Trophoblast cell (in vitro differentiated cells and primary cell): ENCODE data around the gene HPS3. TPM values are rescaled to one million over a fixed set of nuclear protein-coding genes. Genes with fewer than 3 reads are reported as not detected.

Experiments
- DNase-seq, 2 donors: peaks; one replicate each; pipeline ENCODE4 v3.0.0-alpha.2; 2016
- H2AFZ ChIP-seq: 2 replicates; pipeline ENCODE4 v1.6.1; 2013; ENCODE audit warnings: low read length, moderate library complexity, mild to moderate bottlenecking; ENCODE audit not compliant: insufficient read depth, poor library complexity
- H2AK5ac ChIP-seq: 2 replicates; pipeline ENCODE4 v1.6.1; 2013; ENCODE audit warnings: mild to moderate bottlenecking, low read length
- H2BK120ac ChIP-seq: 2 replicates; pipeline ENCODE4 v1.6.1; 2013; ENCODE audit warnings: low read length, mild to moderate bottlenecking, moderate library complexity; ENCODE audit not compliant: insufficient read depth, poor library complexity
- H2BK12ac ChIP-seq: 2 replicates; pipeline ENCODE4 v1.6.1; 2013; ENCODE audit warnings: mild to moderate bottlenecking, low read length, moderate library complexity
- H2BK5ac ChIP-seq: 2 replicates; pipeline ENCODE4 v1.6.1; 2013; ENCODE audit warnings: low read length, low read depth, moderate library complexity, mild to moderate bottlenecking; ENCODE audit not compliant: poor library complexity
- H3K14ac ChIP-seq: 2 replicates; pipeline ENCODE4 v1.6.1; 2013; ENCODE audit warnings: mild to moderate bottlenecking, low read length
- H3K18ac ChIP-seq: 2 replicates; pipeline ENCODE4 v1.6.1; 2013; ENCODE audit warnings: mild to moderate bottlenecking, low read length
- H3K23ac ChIP-seq: 2 replicates; pipeline ENCODE4 v1.6.1; 2013; ENCODE audit warnings: low read length
- H3K27ac ChIP-seq: 2 replicates; pipeline ENCODE4 v1.5.1; 2013; ENCODE audit warnings: low read depth, mild to moderate bottlenecking, inconsistent platforms, low read length, moderate library complexity
- H3K27me3 ChIP-seq: 2 replicates; pipeline ENCODE4 v1.6.1; 2013; ENCODE audit warnings: inconsistent platforms, mild to moderate bottlenecking, low read length, moderate library complexity; ENCODE audit not compliant: insufficient read depth
- H3K36me3 ChIP-seq, 2 experiments: 1 replicate in 1 of 2; 2 replicates in 1 of 2; pipeline ENCODE4 v1.6.1; 2013; ENCODE audit warnings: low read length in 2 of 2, mild to moderate bottlenecking in 2 of 2, moderate library complexity in 1 of 2; ENCODE audit not compliant: insufficient read depth in 2 of 2, control insufficient read depth in 1 of 2
- H3K4ac ChIP-seq: 2 replicates; pipeline ENCODE4 v1.6.1; 2013; ENCODE audit warnings: low read depth, mild to moderate bottlenecking, low read length, moderate library complexity
- H3K4me1 ChIP-seq, 2 experiments: 1 replicate in 1 of 2; 2 replicates in 1 of 2; pipeline ENCODE4 v1.6.1; 2013; ENCODE audit warnings: low read length in 2 of 2, mild to moderate bottlenecking in 2 of 2, moderate library complexity in 1 of 2; ENCODE audit not compliant: insufficient read depth in 2 of 2, control insufficient read depth in 1 of 2
- H3K4me2 ChIP-seq: 2 replicates; pipeline ENCODE4 v1.6.1; 2013; ENCODE audit warnings: inconsistent platforms, mild to moderate bottlenecking, low read length, moderate library complexity
- H3K4me3 ChIP-seq: 2 replicates; pipeline ENCODE4 v1.5.1; 2013; ENCODE audit warnings: mild to moderate bottlenecking, low read depth, low read length, inconsistent platforms
- H3K79me1 ChIP-seq: one replicate; pipeline ENCODE4 v1.6.1; 2013; ENCODE audit warnings: low read length
- H3K79me2 ChIP-seq: 2 replicates; pipeline ENCODE4 v1.6.1; 2013; ENCODE audit warnings: low read length, mild to moderate bottlenecking; ENCODE audit not compliant: control insufficient read depth, insufficient read depth, poor library complexity
- H3K9ac ChIP-seq: 2 replicates; pipeline ENCODE4 v1.6.1; 2013; ENCODE audit warnings: mild to moderate bottlenecking, low read length
- H3K9me3 ChIP-seq: 2 replicates; pipeline ENCODE4 v1.6.1; 2013; ENCODE audit warnings: low read depth, mild to moderate bottlenecking, control low read depth, inconsistent platforms, low read length; ENCODE audit not compliant: insufficient read depth
- H4K12ac ChIP-seq: 2 replicates; pipeline ENCODE4 v1.6.1; 2013; ENCODE audit warnings: low read depth, mild to moderate bottlenecking, low read length, moderate library complexity
- H4K8ac ChIP-seq: 2 replicates; pipeline ENCODE4 v1.6.1; 2013; ENCODE audit warnings: low read depth, mild to moderate bottlenecking, low read length, moderate library complexity
- H4K91ac ChIP-seq: one replicate; pipeline ENCODE4 v1.6.1; 2013; ENCODE audit warnings: low read depth, mild to moderate bottlenecking, low read length, moderate library complexity
- WGBS: extraction: QIAGEN DNeasy Blood & Tissue Kit; methylation state at CpG from one replicate; pipeline ENCODE4 v1.1.7; 2013; ENCODE audit warnings: missing lambda C conversion rate; ENCODE audit not compliant: insufficient read length, insufficient coverage; ENCODE audit errors: extremely low coverage; 5-methylcytosine and 5-hydroxymethylcytosine counted together
- polyA plus RNA-seq: library from polyadenylated mRNA; stranded (reverse); fragments of 200-250 nt; gene quantifications from 2 replicates; pipeline ENCODE4 v1.2.3, GENCODE V29; 2013

Gene HPS3
- 14.1 and 15.3 TPM in 2 replicates for polyA plus RNA-seq

GRCh38 chr3:149129326-149130205, at the start of gene HPS3:
HPS3 (plus strand) TSS chr3:149129638; CDS start chr3:149129724, 86 bp downstream.
- Histone ChIP-seq H3K27ac (no peak within 1 kb of the TSS), H3K4me3 (peak within 1 kb of the TSS; percentile 94), H4K12ac (peak within 1 kb of the TSS; percentile 15), H3K79me2 (peaks cover 7% of the 10 kb centered on the region), H2BK120ac (peak within 1 kb of the TSS; percentile 8), H4K8ac (peak within 1 kb of the TSS; percentile 72), H2BK12ac (no peak within 1 kb of the TSS), H2AFZ (peak within 1 kb of the TSS; percentile 62), H3K9me3 (no peaks in the 10 kb centered on the region), H3K18ac (peak within 1 kb of the TSS; percentile 24), H3K4ac (peak within 1 kb of the TSS; percentile 24), H3K36me3 (peaks cover 0 to 2% of the 10 kb centered on the region in 2 experiments), H3K27me3 (no peaks in the 10 kb centered on the region), H3K79me1 (peaks cover 5% of the 10 kb centered on the region), H3K14ac (peak within 1 kb of the TSS; percentile 23), H3K9ac (peak within 1 kb of the TSS; percentile 73), H4K91ac (peak within 1 kb of the TSS; percentile 22), H3K23ac (no peak within 1 kb of the TSS), H3K4me1 (no peaks in the 10 kb centered on the region), H2BK5ac (peak within 1 kb of the TSS; percentile 2), H2AK5ac (no peak within 1 kb of the TSS), H3K4me2 (peak within 1 kb of the TSS; percentile 83)
- WGBS = no CpG with 5 or more reads among the region's 84 CpGs
- DNase-seq = peak; percentile 95 to 96

GRCh38 chr3:149080011-149080698, 49.3 kb upstream of the HPS3 start:
- Histone ChIP-seq H4K12ac (no peak overlapping the region), H2BK12ac (no peak overlapping the region), H3K27ac (no peak overlapping the region), H2AK5ac (no peak overlapping the region), H4K8ac (no peak overlapping the region), H4K91ac (no peak overlapping the region), H3K27me3 (no peaks in the 10 kb centered on the region), H3K36me3 (no peaks in the 10 kb centered on the region), H2AFZ (no peak overlapping the region), H3K9me3 (no peaks in the 10 kb centered on the region), H2BK5ac (no peak overlapping the region), H3K79me1 (no peaks in the 10 kb centered on the region), H3K4me2 (no peak overlapping the region), H3K4me3 (no peak overlapping the region), H3K18ac (no peak overlapping the region), H3K4ac (no peak overlapping the region), H2BK120ac (no peak overlapping the region), H3K79me2 (no peaks in the 10 kb centered on the region), H3K9ac (no peak overlapping the region), H3K23ac (no peak overlapping the region), H3K4me1 (peaks cover 0 to 1% of the 10 kb centered on the region in 2 experiments), H3K14ac (no peak overlapping the region)
- WGBS = no CpG with 5 or more reads among the region's 3 CpGs
- DNase-seq = peak; percentile 63 to 77

DNA sequence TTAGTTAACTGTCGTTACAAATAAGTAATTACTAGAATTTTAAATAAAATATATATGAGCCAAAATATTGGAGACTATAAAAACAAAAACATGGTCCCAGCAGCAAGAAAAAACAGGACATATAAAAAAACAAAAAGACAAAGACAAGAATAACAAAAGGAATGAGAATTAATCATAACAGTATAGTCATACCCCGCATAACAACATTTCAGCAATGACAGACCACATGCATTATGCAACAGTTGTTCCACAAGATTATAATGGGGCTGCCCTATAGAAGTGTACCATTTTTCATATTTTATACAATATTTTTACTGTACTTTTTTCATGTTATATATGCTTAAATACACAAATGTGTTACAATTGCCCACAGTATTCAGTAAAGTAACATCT, 48.7 kb upstream of the HPS3 start:
- no CpG with 5 or more reads among the region's 2 CpGs for WGBS
- H3K27ac ChIP-seq = no peak overlapping the region

DNA sequence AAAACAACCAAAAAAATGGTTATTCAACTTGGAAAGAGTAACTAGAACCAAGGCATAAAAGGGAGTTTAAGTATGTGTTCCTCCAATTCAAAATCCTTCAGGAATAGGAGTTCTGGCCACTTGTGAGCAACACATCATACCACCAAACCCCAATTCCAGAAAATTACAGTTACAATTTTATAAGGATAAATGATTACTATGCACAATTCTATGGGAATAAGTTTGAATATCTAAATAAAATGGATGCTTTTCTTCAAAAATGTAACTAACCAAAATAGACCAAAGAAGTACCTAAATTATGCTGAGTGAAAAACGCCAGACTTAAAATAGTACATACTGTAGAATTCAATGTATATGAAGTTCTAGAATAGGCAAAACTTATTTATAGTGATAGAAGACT, 47.7 kb upstream of the HPS3 start:
- Histone ChIP-seq H3K9ac (no peak overlapping the region), H3K18ac (no peak overlapping the region), H2BK120ac (no peak overlapping the region), H3K4me1 (peaks cover 2 to 3% of the 10 kb centered on the region in 2 experiments), H4K91ac (no peak overlapping the region), H3K23ac (no peak overlapping the region), H3K27ac (no peak overlapping the region), H3K79me2 (peaks cover 3% of the 10 kb centered on the region), H3K9me3 (no peaks in the 10 kb centered on the region), H2AK5ac (no peak overlapping the region), H3K4me3 (no peak overlapping the region), H3K79me1 (peaks cover 5% of the 10 kb centered on the region), H3K4ac (no peak overlapping the region), H4K8ac (no peak overlapping the region), H2BK12ac (no peak overlapping the region), H3K14ac (no peak overlapping the region), H3K36me3 (no peaks in the 10 kb centered on the region), H3K27me3 (no peaks in the 10 kb centered on the region), H2AFZ (no peak overlapping the region), H2BK5ac (no peak overlapping the region), H4K12ac (no peak overlapping the region), H3K4me2 (no peak overlapping the region)
- DNase-seq = no peak
- no CpG with 5 or more reads among the region's 1 CpG for WGBS

More for the DNA sequence above, 48.7 kb upstream of the HPS3 start:
- H3K9me3 ChIP-seq = no peaks in the 10 kb centered on the region
- H3K4ac ChIP-seq = no peak overlapping the region
- H3K36me3 ChIP-seq = no peaks in the 10 kb centered on the region
- H3K79me1 ChIP-seq = no peaks in the 10 kb centered on the region
- H2BK12ac ChIP-seq = no peak overlapping the region
- peaks cover 0 to 2% of the 10 kb centered on the region in 2 experiments for H3K4me1 ChIP-seq
- H3K4me3 ChIP-seq = no peak overlapping the region
- H3K27me3 ChIP-seq = no peaks in the 10 kb centered on the region
- no peak overlapping the region for H4K12ac ChIP-seq
- H2BK5ac ChIP-seq = no peak overlapping the region
- H3K18ac ChIP-seq = no peak overlapping the region
- no peaks in the 10 kb centered on the region for H3K79me2 ChIP-seq
- H4K8ac ChIP-seq = no peak overlapping the region
- no peak overlapping the region for H3K23ac ChIP-seq
- no peak overlapping the region for H3K9ac ChIP-seq
- no peak overlapping the region for H4K91ac ChIP-seq
- H2BK120ac ChIP-seq = no peak overlapping the region
- H2AK5ac ChIP-seq = no peak overlapping the region
- no peak overlapping the region for H3K4me2 ChIP-seq
- H2AFZ ChIP-seq = no peak overlapping the region
- DNase-seq = peak; percentile 28 to 79
- H3K14ac ChIP-seq = no peak overlapping the region
